Neural progenitor cell (in vitro differentiated cells): ENCODE results near the gene ALOX12B. TPM values are rescaled to one million over a fixed set of nuclear protein-coding genes. Genes with fewer than 3 reads are reported as not detected.
A peak's percentile ranks its signal among the peaks of the same experiment; 100 is the strongest.

Source experiments
- DNase-seq: peaks from one replicate; pipeline ENCODE4 v3.0.0-alpha.2; 2016; ENCODE audit warnings: low spot score
- H2AFZ ChIP-seq: fragments of 200-600 bp; sonication (generic); replicated peaks from 2 replicates; pipeline ENCODE4 v1.6.1; 2016; ENCODE audit warnings: antibody characterized with exemption
- H3F3A ChIP-seq: fragments of 200-600 bp; sonication (generic); 2 replicates; pipeline ENCODE4 v1.6.1; 2016; ENCODE audit warnings: antibody characterized with exemption, low read depth
- H3K27ac ChIP-seq: fragments of 200-600 bp; sonication (generic); 2 replicates; pipeline ENCODE4 v1.5.1; 2016; ENCODE audit warnings: mild to moderate bottlenecking
- H3K27me3 ChIP-seq: fragments of 200-600 bp; sonication (generic); 2 replicates; pipeline ENCODE4 v1.6.1; 2016; ENCODE audit warnings: mild to moderate bottlenecking, moderate library complexity
- H3K36me3 ChIP-seq: fragments of 200-600 bp; sonication (generic); 2 replicates; pipeline ENCODE4 v1.5.1; 2016
- H3K4me1 ChIP-seq: fragments of 200-600 bp; sonication (generic); 2 replicates; pipeline ENCODE4 v1.6.1; 2016; ENCODE audit warnings: mixed run types
- H3K4me2 ChIP-seq: fragments of 200-600 bp; sonication (generic); 2 replicates; pipeline ENCODE4 v1.6.1; 2016
- H3K4me3 ChIP-seq: fragments of 200-600 bp; sonication (generic); 2 replicates; pipeline ENCODE4 v1.5.1; 2016
- H3K79me2 ChIP-seq: fragments of 200-600 bp; sonication (generic); 2 replicates; pipeline ENCODE4 v1.6.1; 2016; ENCODE audit warnings: low read depth
- H3K9ac ChIP-seq: fragments of 200-600 bp; sonication (generic); 2 replicates; pipeline ENCODE4 v1.6.1; 2016
- H3K9me3 ChIP-seq: fragments of 200-600 bp; sonication (generic); 2 replicates; pipeline ENCODE4 v1.5.1; 2016; ENCODE audit warnings: low read depth
- H4K20me1 ChIP-seq: fragments of 200-600 bp; sonication (generic); 2 replicates; pipeline ENCODE4 v1.6.1; 2016; ENCODE audit warnings: low read depth
- H3K27ac Mint-ChIP-seq: 3 replicates; pipeline ENCODE4 v1.8.0; 2021; ENCODE audit warnings: mixed read lengths
- H3K27me3 Mint-ChIP-seq: 2 replicates; pipeline ENCODE4 v1.8.0; 2022; ENCODE audit warnings: low read depth, mild to moderate bottlenecking, inconsistent platforms, moderate library complexity, mixed read lengths; ENCODE audit not compliant: insufficient read depth
- H3K36me3 Mint-ChIP-seq: 3 replicates; pipeline ENCODE4 v1.8.0; 2021; ENCODE audit warnings: mixed read lengths
- H3K4me1 Mint-ChIP-seq: 3 replicates; pipeline ENCODE4 v1.8.0; 2021; ENCODE audit warnings: mixed read lengths
- H3K4me3 Mint-ChIP-seq: 3 replicates; pipeline ENCODE4 v1.8.0; 2021; ENCODE audit warnings: mild to moderate bottlenecking, moderate library complexity, mixed read lengths
- H3K9me3 Mint-ChIP-seq: 3 replicates; pipeline ENCODE4 v1.8.0; 2020; ENCODE audit warnings: mixed read lengths
- EZH2 ChIP-seq: fragments of 200-600 bp; sonication (generic); IDR thresholded peaks from 2 replicates; pipeline ENCODE4 v1.6.1; 2017; ENCODE audit warnings: antibody characterized with exemption, mild to moderate bottlenecking, moderate library complexity
- EZH2phosphoT487 ChIP-seq: fragments of 200-600 bp; sonication (generic); IDR thresholded peaks from 2 replicates; pipeline ENCODE4 v1.6.1; 2017; ENCODE audit warnings: antibody characterized with exemption
- total RNA-seq: library from RNA; depleted of rRNA; stranded (reverse); fragments of >200 nt; gene quantifications from 2 replicates; pipeline ENCODE4 v1.2.3, GENCODE V29; 2015; ENCODE audit warnings: low replicate concordance
- TF ChIP-seq, protein P1 (sequence below): fragments of 200-600 bp; sonication (generic); IDR thresholded peaks from 2 replicates; pipeline ENCODE4 v1.5.1; 2017; ENCODE audit warnings: antibody characterized with exemption, mild to moderate bottlenecking

ALOX12B gene
- 0.28 TPM in 1 of 2 replicates, not detected in the other for total RNA-seq

DNA sequence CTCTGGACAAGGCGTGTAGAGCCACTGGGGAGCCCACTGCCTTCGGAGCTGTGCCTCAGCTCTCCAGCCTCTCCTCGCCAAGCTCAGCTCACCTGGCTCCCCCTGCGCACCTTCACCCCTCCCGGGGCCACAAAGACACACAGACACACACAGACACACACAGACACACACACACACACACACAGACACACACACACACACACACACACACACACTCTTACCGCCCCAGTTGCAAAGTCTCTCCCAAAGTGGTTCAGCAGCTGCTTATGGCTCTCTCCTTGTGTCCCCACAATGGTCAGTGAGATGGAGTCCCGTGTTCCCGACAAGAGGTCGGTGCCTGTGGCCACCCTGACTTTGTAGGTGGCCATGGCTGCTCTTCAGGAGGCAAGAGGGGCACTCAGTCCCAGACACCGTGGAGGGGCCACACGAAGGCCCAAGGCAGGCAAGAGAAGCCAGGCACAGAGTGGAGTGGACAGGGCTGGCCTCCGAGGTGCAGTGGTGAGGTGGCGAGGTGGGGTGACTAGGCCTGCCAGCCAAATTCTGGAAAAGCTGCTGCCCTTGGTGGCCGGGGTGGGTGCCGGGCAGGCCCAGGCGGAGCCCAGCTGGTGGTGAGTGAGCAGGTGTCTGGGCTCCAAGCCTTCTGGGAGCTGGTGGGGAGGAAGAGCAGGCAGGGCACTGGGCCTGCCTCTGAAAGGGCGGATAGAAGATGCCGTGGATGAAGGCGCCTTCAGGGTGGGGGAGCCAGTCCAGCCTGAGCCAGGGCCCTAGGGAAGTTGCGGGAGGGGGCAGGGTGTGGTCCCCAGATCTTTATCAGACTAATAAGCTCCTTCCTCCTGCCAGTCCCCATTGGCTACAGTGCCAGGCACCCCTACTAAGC is at the start of gene ALOX12B:
Gene ALOX12B, minus strand, starts transcription at position 642 of the 877 bp plus-strand sequence. Its CDS starts 274 bp downstream, at position 368.
- no peaks in the 10 kb centered on the region for H3K9me3 ChIP-seq
- H3K9ac ChIP-seq, result no peak within 1 kb of the TSS
- no peak for DNase-seq
- H3K9me3 Mint-ChIP-seq, result no peaks in the 10 kb centered on the region
- no peak within 1 kb of the TSS for H3K27ac ChIP-seq
- no peaks in the 10 kb centered on the region for H4K20me1 ChIP-seq
- H3K4me1 ChIP-seq, result peaks cover 8% of the 10 kb centered on the region
- H3K36me3 ChIP-seq, result no peaks in the 10 kb centered on the region
- H3K4me3 ChIP-seq, result no peak within 1 kb of the TSS
- TF ChIP-seq EZH2phosphoT487 (no peak), EZH2 (no peak)
- TF ChIP-seq, protein P1, sequence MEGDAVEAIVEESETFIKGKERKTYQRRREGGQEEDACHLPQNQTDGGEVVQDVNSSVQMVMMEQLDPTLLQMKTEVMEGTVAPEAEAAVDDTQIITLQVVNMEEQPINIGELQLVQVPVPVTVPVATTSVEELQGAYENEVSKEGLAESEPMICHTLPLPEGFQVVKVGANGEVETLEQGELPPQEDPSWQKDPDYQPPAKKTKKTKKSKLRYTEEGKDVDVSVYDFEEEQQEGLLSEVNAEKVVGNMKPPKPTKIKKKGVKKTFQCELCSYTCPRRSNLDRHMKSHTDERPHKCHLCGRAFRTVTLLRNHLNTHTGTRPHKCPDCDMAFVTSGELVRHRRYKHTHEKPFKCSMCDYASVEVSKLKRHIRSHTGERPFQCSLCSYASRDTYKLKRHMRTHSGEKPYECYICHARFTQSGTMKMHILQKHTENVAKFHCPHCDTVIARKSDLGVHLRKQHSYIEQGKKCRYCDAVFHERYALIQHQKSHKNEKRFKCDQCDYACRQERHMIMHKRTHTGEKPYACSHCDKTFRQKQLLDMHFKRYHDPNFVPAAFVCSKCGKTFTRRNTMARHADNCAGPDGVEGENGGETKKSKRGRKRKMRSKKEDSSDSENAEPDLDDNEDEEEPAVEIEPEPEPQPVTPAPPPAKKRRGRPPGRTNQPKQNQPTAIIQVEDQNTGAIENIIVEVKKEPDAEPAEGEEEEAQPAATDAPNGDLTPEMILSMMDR, result no peak
- no peak within 1 kb of the TSS for H3K4me3 Mint-ChIP-seq
- H3K27ac Mint-ChIP-seq, result peak within 1 kb of the TSS; percentile 77
- no peak within 1 kb of the TSS for H3K4me2 ChIP-seq
- no peaks in the 10 kb centered on the region for H3F3A ChIP-seq
- H3K27me3 Mint-ChIP-seq, result peaks cover 14% of the 10 kb centered on the region
- H3K36me3 Mint-ChIP-seq, result no peaks in the 10 kb centered on the region
- no peak within 1 kb of the TSS for H2AFZ ChIP-seq
- H3K27me3 ChIP-seq, result peaks cover 21% of the 10 kb centered on the region
- H3K4me1 Mint-ChIP-seq, result peaks cover 3% of the 10 kb centered on the region
- H3K79me2 ChIP-seq, result no peaks in the 10 kb centered on the region

DNA sequence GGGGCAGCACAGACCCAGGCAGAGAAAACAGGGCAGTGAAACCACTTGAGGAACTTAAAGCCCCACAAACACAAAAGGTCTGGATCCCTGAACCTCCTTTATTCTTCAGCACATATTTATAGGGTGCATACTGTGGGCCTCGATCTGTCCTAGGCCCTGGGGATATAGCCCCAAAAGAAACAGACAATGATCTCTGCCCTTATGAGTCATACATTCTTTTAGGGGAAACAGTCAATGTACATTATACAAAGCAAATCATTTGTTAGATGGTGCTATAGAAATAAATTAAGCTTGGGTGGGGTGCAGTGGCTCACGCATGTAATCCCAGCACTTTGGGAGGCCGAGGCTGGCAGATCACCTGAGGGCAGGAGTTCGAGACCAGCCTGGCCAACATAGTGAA is 46.4 kb upstream of the ALOX12B start:
- H3K4me3 Mint-ChIP-seq, result no peak overlapping the region
- no peak overlapping the region for H3K27ac Mint-ChIP-seq
- H3K9me3 Mint-ChIP-seq, result peaks cover 2% of the 10 kb centered on the region

DNA sequence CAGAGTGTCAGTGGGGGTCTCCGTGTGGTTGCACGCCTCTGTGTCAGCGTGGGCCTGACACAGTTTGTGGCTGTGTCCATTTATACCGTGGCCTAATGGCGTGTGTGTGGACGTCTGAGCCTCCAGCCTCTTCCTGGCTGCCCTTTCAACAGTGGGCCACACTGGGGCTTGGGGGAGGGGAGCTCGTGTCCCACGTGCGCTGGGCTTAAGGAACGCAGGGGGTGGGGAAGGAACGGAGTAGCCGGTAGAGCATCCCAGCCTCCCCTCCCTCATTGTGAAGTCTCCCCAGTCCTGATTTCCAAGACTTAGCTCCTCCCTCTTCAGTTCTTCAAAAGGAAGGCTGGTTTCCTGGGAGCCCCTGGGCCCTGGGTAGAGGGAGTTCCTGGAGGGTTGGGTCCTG is 45.9 kb upstream of the ALOX12B start:
- no peak overlapping the region for H3K4me3 ChIP-seq
- peaks cover 48% of the 10 kb centered on the region for H3K27me3 ChIP-seq
- TF ChIP-seq, protein P1, result no peak
- TF ChIP-seq EZH2 (no peak), EZH2phosphoT487 (no peak)
- H3K9me3 Mint-ChIP-seq, result peaks cover 2% of the 10 kb centered on the region
- peaks cover 10% of the 10 kb centered on the region for H3K4me1 ChIP-seq
- peaks cover 11% of the 10 kb centered on the region for H3K4me1 Mint-ChIP-seq
- H3K36me3 Mint-ChIP-seq, result no peaks in the 10 kb centered on the region
- H3K27ac ChIP-seq, result no peak overlapping the region
- H3K79me2 ChIP-seq, result no peaks in the 10 kb centered on the region
- no peak overlapping the region for H3K4me3 Mint-ChIP-seq
- H4K20me1 ChIP-seq, result no peaks in the 10 kb centered on the region
- peak overlapping the region; percentile 19 for H3K4me2 ChIP-seq
- H3K9me3 ChIP-seq, result no peaks in the 10 kb centered on the region
- H3K27ac Mint-ChIP-seq, result no peak overlapping the region
- peak overlapping the region; percentile 82 for H2AFZ ChIP-seq
- peaks cover 29% of the 10 kb centered on the region for H3F3A ChIP-seq
- peak; percentile 73 for DNase-seq
- H3K36me3 ChIP-seq, result no peaks in the 10 kb centered on the region
- peaks cover 13% of the 10 kb centered on the region for H3K27me3 Mint-ChIP-seq
- H3K9ac ChIP-seq, result no peak overlapping the region

More for the DNA sequence above, 46.4 kb upstream of the ALOX12B start:
- no peak for TF ChIP-seq EZH2phosphoT487
- peaks cover 10% of the 10 kb centered on the region for H3K4me1 ChIP-seq
- no peak overlapping the region for H3K27ac ChIP-seq
- Mint-ChIP-seq H3K27me3 (peaks cover 13% of the 10 kb centered on the region), H3K4me1 (peaks cover 11% of the 10 kb centered on the region), H3K36me3 (no peaks in the 10 kb centered on the region)
- H3K4me3 ChIP-seq, result no peak overlapping the region
- H4K20me1 ChIP-seq, result no peaks in the 10 kb centered on the region
- H3K9me3 ChIP-seq, result no peaks in the 10 kb centered on the region
- peak overlapping the region; percentile 82 for H2AFZ ChIP-seq
- H3K36me3 ChIP-seq, result no peaks in the 10 kb centered on the region
- peaks cover 35% of the 10 kb centered on the region for H3F3A ChIP-seq
- no peak overlapping the region for H3K9ac ChIP-seq
- H3K4me2 ChIP-seq, result peak overlapping the region; percentile 19
- no peaks in the 10 kb centered on the region for H3K79me2 ChIP-seq
- DNase-seq, result no peak
- peaks cover 43% of the 10 kb centered on the region for H3K27me3 ChIP-seq
